Activated T-cell treated with anti-CD3 and anti-CD28 coated beads, Interleukin-2, amount 50 U/mL, for 24 hours (primary cell): Measurements from ENCODE around the gene DDX10.
A peak's percentile ranks its signal among the peaks of the same experiment; 100 is the strongest.
"Not testable (repeated sequence)": the region's sequence is repeated elsewhere in the genome, so short reads cannot be mapped to it uniquely, and the experiment has no call there.

ENCODE experiments used
- DNase-seq: peaks from one replicate; pipeline ENCODE4 v3.0.0-alpha.2; 2020
- H3K27ac Mint-ChIP-seq: 2 replicates; pipeline ENCODE4 v1.8.0; 2020; ENCODE audit warnings: mild to moderate bottlenecking, mixed read lengths
- H3K27me3 Mint-ChIP-seq: 2 replicates; pipeline ENCODE4 v1.8.0; 2020; ENCODE audit warnings: mixed read lengths
- H3K36me3 Mint-ChIP-seq: 2 replicates; pipeline ENCODE4 v1.8.0; 2020; ENCODE audit warnings: low read depth, mixed read lengths
- H3K4me1 Mint-ChIP-seq: 2 replicates; pipeline ENCODE4 v1.8.0; 2020; ENCODE audit warnings: low read depth, mixed read lengths
- H3K4me3 Mint-ChIP-seq: 2 replicates; pipeline ENCODE4 v1.8.0; 2020; ENCODE audit warnings: mild to moderate bottlenecking, moderate library complexity, mixed read lengths
- H3K9me3 Mint-ChIP-seq: 2 replicates; pipeline ENCODE4 v1.8.0; 2020; ENCODE audit warnings: mixed read lengths

DDX10 gene

DNA sequence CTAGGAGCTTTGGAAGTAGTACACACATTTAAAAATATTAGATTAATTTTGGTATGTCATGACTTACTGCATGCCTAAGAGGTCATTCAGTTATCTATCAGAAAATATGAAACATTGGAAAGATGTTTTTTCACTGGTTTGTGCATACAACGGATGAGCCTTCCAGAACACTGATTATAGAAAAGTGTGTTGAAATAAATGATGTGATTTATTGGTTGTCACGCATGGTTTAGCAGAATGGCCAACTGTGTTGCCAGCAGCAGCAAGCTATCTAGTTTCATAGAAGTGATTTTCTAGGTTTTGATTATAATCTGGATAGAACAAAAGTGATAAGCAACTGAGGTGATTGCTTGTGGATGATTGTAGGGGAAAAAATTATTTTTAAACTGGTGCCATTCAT lies 53.6 kb downstream of the DDX10 start:
- peaks cover 2% of the 10 kb centered on the region for H3K9me3 Mint-ChIP-seq

GRCh38 chr11:108724974-108725689 lies 60.3 kb downstream of the DDX10 start:
- Mint-ChIP-seq H3K4me1 (peaks cover 44% of the 10 kb centered on the region), H3K27me3 (no peaks in the 10 kb centered on the region), H3K27ac (no peak overlapping the region), H3K36me3 (peaks cover 88% of the 10 kb centered on the region), H3K9me3 (peaks cover 8% of the 10 kb centered on the region), H3K4me3 (no peak overlapping the region)
- DNase-seq = no peak

More for the DNA sequence above, 53.6 kb downstream of the DDX10 start:
- peaks cover 12% of the 10 kb centered on the region for H3K4me1 Mint-ChIP-seq
- DNase-seq = no peak
- H3K4me3 Mint-ChIP-seq = no peak overlapping the region
- H3K27ac Mint-ChIP-seq = no peak overlapping the region
- peaks cover 90% of the 10 kb centered on the region for H3K36me3 Mint-ChIP-seq
- no peaks in the 10 kb centered on the region for H3K27me3 Mint-ChIP-seq

DNA sequence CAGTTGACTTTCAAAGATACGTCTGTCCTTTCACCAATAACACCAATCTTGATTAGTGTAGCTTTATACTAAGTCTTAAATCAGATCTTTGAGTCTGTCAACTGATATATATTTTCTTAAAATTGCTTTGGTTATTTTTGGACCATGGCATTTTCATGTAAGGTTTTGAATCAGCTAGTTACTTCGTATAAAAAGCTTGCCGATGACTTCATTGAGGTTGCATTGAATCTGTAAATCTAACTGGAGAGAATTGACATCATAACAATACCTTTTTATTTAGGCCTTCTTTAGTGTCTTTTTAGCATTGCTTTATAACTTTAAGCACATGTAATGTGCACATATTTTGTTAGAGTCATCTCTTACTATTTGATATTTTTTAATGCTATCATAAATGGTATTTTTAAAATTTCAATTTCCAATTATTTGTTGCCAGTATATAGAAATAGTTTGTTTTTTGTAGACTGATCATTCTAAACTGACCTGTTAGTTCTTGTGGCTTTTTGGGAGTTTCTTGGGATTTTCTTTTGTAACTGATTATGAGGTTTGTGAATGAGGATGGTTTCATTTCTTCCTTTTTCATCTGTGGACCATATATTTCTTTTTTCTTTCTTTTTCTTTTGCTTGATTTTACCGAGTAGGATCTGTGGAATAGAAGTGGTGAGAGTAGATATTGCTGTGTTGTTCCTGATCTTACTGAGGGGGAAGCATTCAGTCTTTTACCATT lies 61.4 kb downstream of the DDX10 start:
- peaks cover 48% of the 10 kb centered on the region for H3K4me1 Mint-ChIP-seq
- peaks cover 84% of the 10 kb centered on the region for H3K36me3 Mint-ChIP-seq

GRCh38 chr11:108727665-108728064 lies 62.8 kb downstream of the DDX10 start:
- peak overlapping the region; percentile 91 for H3K27ac Mint-ChIP-seq

More for the DNA sequence above, 61.4 kb downstream of the DDX10 start:
- Mint-ChIP-seq H3K4me3 (no peak overlapping the region), H3K9me3 (peaks cover 8% of the 10 kb centered on the region), H3K27ac (peak overlapping the region; percentile 45), H3K27me3 (no peaks in the 10 kb centered on the region)
- DNase-seq = no peak

DNA sequence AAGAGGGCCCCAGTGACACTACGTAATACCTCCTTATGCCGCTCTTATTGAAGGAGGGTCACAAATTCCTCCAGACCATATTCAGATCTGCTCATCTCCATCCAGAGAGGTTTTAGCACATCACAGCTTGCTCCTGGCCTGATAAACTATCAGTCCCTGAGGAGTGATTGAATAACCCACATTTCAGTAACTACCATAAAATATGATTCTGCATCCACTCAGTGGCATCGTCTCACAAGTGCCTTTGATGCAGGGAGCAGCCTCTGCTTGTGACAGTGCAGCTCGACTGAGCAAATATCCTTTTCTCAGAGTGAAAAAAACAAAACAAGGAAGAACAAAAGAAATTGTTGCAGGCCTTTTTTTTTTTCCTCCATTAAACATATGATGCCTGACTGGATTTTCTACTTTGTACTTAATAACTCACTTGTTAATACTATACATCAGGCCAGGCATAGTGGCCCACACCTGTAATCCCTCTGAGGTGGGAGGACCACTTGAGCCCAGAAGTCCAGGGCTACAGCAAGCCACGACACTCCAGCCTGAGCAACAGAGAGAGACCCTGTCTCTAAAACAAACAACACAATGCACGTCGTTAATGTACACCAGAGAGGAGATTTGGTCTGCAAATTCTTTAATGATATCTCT lies 64.5 kb downstream of the DDX10 start:
- no peak overlapping the region for H3K4me3 Mint-ChIP-seq
- no peak overlapping the region for H3K27ac Mint-ChIP-seq
- DNase-seq = no peak
- peaks cover 7% of the 10 kb centered on the region for H3K9me3 Mint-ChIP-seq
- H3K27me3 Mint-ChIP-seq = no peaks in the 10 kb centered on the region
- peaks cover 78% of the 10 kb centered on the region for H3K36me3 Mint-ChIP-seq
- peaks cover 79% of the 10 kb centered on the region for H3K4me1 Mint-ChIP-seq

More at GRCh38 chr11:108727665-108728064, 62.8 kb downstream of the DDX10 start:
- no peak for DNase-seq
- no peaks in the 10 kb centered on the region for H3K27me3 Mint-ChIP-seq
- peak overlapping the region; percentile 49 for H3K4me3 Mint-ChIP-seq
- H3K36me3 Mint-ChIP-seq = peaks cover 84% of the 10 kb centered on the region
- peaks cover 63% of the 10 kb centered on the region for H3K4me1 Mint-ChIP-seq
- peaks cover 8% of the 10 kb centered on the region for H3K9me3 Mint-ChIP-seq

DNA sequence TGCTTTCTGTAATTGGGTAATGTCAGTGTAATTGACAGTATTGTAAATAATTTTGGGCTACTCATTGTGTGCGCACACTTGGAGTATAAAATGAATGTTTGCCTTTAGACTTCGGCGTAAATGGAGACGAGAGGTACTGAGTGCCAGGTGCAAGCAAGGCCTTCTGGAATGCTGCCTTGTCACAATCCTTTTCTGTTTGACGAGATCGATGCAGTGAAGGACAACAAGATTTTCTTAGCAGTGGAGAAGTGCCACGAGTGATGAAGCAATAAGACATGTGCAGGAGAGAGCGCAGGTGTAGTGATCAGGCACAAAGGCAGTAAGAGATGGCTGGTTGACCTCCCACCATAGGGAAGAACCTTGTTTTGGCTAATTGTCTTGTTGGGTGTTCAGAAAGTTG lies 67.5 kb downstream of the DDX10 start:
- no peak for DNase-seq
- peak overlapping the region; percentile 6 for H3K4me3 Mint-ChIP-seq
- peaks cover 74% of the 10 kb centered on the region for H3K4me1 Mint-ChIP-seq
- H3K36me3 Mint-ChIP-seq = peaks cover 75% of the 10 kb centered on the region
- H3K27ac Mint-ChIP-seq = peak overlapping the region; percentile 42
- H3K27me3 Mint-ChIP-seq = no peaks in the 10 kb centered on the region
- no peaks in the 10 kb centered on the region for H3K9me3 Mint-ChIP-seq

- Mint-ChIP-seq H3K4me3 (peak overlapping the region; percentile 62), H3K4me1 (peaks cover 64% of the 10 kb centered on the region)
Observed at GRCh38 chr11:108733479-108734116, 68.7 kb downstream of the DDX10 start.

GRCh38 chr11:108734283-108734682 lies 69.4 kb downstream of the DDX10 start:
- H3K27me3 Mint-ChIP-seq = no peaks in the 10 kb centered on the region
- H3K4me1 Mint-ChIP-seq = peaks cover 57% of the 10 kb centered on the region
- H3K4me3 Mint-ChIP-seq = no peak overlapping the region
- peaks cover 79% of the 10 kb centered on the region for H3K36me3 Mint-ChIP-seq
- no peak for DNase-seq
- peak overlapping the region; percentile 88 for H3K27ac Mint-ChIP-seq
- H3K9me3 Mint-ChIP-seq = no peaks in the 10 kb centered on the region

More at GRCh38 chr11:108733479-108734116, 68.7 kb downstream of the DDX10 start:
- peak; percentile 33 for DNase-seq
- Mint-ChIP-seq H3K9me3 (no peaks in the 10 kb centered on the region), H3K27ac (peak overlapping the region; percentile 88), H3K36me3 (peaks cover 79% of the 10 kb centered on the region), H3K27me3 (no peaks in the 10 kb centered on the region)

GRCh38 chr11:108734956-108735559 lies 70.2 kb downstream of the DDX10 start:
- Mint-ChIP-seq H3K36me3 (peaks cover 79% of the 10 kb centered on the region), H3K27me3 (no peaks in the 10 kb centered on the region), H3K4me3 (no peak overlapping the region), H3K27ac (no peak overlapping the region), H3K4me1 (peaks cover 50% of the 10 kb centered on the region), H3K9me3 (peaks cover 4% of the 10 kb centered on the region)
- no peak for DNase-seq

DNA sequence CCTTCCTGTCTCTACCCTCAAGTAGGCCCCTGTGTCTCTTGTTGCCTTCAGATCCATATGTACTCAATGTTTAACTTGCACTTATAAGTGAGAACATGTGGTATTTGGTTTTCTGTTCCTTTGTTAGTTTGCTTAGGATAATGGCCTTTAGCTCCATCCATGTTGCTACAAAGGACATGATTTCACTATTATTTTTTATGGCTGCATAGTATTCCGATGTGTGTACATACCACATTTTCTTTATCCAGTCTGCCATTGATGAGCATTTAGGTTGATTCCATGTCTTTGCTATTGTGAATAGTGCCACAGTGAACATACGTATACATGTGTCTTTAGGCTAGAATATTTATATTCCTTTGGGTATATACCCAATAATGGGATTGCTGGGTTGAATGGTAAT lies 75.3 kb downstream of the DDX10 start:
- not testable (repeated sequence) for H3K27me3 Mint-ChIP-seq, DNase-seq, H3K4me3 Mint-ChIP-seq, H3K27ac Mint-ChIP-seq
- Mint-ChIP-seq H3K9me3 (peaks cover 18% of the 10 kb centered on the region), H3K36me3 (peaks cover 77% of the 10 kb centered on the region), H3K4me1 (peaks cover 21% of the 10 kb centered on the region)

GRCh38 chr11:108743851-108744250 lies 79.0 kb downstream of the DDX10 start:
- no peak overlapping the region for H3K27ac Mint-ChIP-seq
- peaks cover 18% of the 10 kb centered on the region for H3K9me3 Mint-ChIP-seq
- H3K36me3 Mint-ChIP-seq = peaks cover 74% of the 10 kb centered on the region
- DNase-seq = no peak
- H3K4me3 Mint-ChIP-seq = no peak overlapping the region
- peaks cover 18% of the 10 kb centered on the region for H3K4me1 Mint-ChIP-seq
- H3K27me3 Mint-ChIP-seq = no peaks in the 10 kb centered on the region

DNA sequence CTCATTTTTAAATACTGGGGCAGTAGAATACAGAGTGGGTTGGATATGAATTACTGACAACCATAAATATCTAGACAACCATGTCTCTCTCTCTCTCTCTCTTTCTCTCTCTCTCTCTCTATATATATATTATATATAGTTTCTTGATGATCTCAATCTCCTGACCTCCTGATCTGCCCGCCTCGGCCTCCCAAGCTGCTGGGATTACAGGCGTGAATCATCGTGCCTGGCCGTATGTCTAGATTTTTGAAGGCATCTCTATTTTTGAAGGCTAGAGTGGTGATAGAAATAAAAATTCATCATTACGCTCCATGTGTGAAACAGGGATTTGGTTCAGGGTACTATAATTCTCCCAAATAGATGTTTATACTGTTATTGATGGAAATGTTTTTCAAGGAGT lies 84.1 kb downstream of the DDX10 start:
- Mint-ChIP-seq H3K4me3 (no peak overlapping the region), H3K4me1 (peaks cover 43% of the 10 kb centered on the region), H3K9me3 (no peaks in the 10 kb centered on the region), H3K27me3 (no peaks in the 10 kb centered on the region), H3K27ac (no peak overlapping the region), H3K36me3 (peaks cover 53% of the 10 kb centered on the region)
- DNase-seq = no peak

GRCh38 chr11:108751444-108751843 lies 86.6 kb downstream of the DDX10 start:
- Mint-ChIP-seq H3K27me3 (no peaks in the 10 kb centered on the region), H3K4me3 (no peak overlapping the region), H3K36me3 (peaks cover 35% of the 10 kb centered on the region), H3K9me3 (no peaks in the 10 kb centered on the region), H3K4me1 (peaks cover 60% of the 10 kb centered on the region), H3K27ac (peak overlapping the region; percentile 19)
- no peak for DNase-seq

DNA sequence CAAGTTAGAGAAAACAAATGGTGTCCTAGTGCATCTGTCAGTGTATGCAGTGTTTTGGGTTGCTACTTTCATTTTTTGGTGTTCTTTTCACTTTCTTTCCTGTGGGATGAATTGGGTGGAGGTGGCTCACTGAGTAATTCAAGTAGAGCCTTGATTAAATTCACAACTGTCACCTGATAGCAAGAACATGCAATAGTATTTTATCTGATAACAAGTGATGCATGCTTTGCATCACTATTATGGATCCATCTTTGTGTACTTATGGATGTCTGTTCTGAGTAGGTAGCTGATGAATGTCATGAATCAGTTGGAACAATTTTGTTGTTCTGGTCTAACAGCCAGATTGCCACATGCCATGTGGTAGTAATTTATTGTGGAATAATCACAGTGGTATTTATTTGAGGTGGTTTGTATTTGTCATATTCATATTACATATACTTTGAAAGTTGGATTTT lies 87.5 kb downstream of the DDX10 start:
- Mint-ChIP-seq H3K27me3 (no peaks in the 10 kb centered on the region), H3K36me3 (peaks cover 34% of the 10 kb centered on the region), H3K27ac (peak overlapping the region; percentile 19), H3K4me3 (no peak overlapping the region), H3K9me3 (no peaks in the 10 kb centered on the region), H3K4me1 (peaks cover 61% of the 10 kb centered on the region)
- DNase-seq = no peak
